ENCODE data around the gene TSG101. TPM values are rescaled to one million over a fixed set of nuclear protein-coding genes. Genes with fewer than 3 reads are reported as not detected.

TSG101 gene
- polyA plus RNA-seq, 4 donors, result 134 to 189 (median 148) TPM

Other genes with a start within 250 kb of the TSG101 start
- 10 to 100 TPM; 18.9 to 27.6 (median 24.4) TPM for gene HPS5, start 204.8 kb downstream of the TSG101 start, polyA plus RNA-seq (ENCODE audit: insufficient read length in 4 of 4)
- 10 to 100 TPM; 45.1 to 64.1 (median 58.0) TPM for gene GTF2H1, start 204.4 kb downstream of the TSG101 start, polyA plus RNA-seq (ENCODE audit: insufficient read length in 4 of 4)
- gene LDHA, start 132.4 kb downstream of the TSG101 start, polyA plus RNA-seq (ENCODE audit: insufficient read length in 4 of 4), result 100 to 1,000 TPM; 231 to 319 (median 268) TPM
- gene LDHC, start 114.6 kb downstream of the TSG101 start, polyA plus RNA-seq (ENCODE audit: insufficient read length in 4 of 4), result under 1 TPM in 3 of 4 donors, not detected in 1; 0.13 to 0.64 (median 0.34) TPM
- 1 to 10 TPM in 3 of 4 donors, under 1 TPM in 1; 0.69 to 1.7 (median 1.2) TPM for gene LDHAL6A, start 71.1 kb downstream of the TSG101 start, polyA plus RNA-seq (ENCODE audit: insufficient read length in 4 of 4)
- gene UEVLD, start 61.8 kb upstream of the TSG101 start, polyA plus RNA-seq (ENCODE audit: insufficient read length in 4 of 4), result 10 to 100 TPM; 18.0 to 23.9 (median 19.9) TPM
- gene MISFA, start 72.8 kb upstream of the TSG101 start, polyA plus RNA-seq (ENCODE audit: insufficient read length in 4 of 4), result 10 to 100 TPM in 2 of 4 donors, 1 to 10 TPM in 2; 4.2 to 16.1 (median 9.5) TPM
- 10 to 100 TPM; 22.7 to 29.7 (median 26.5) TPM for gene SPTY2D1, start 107.4 kb upstream of the TSG101 start, polyA plus RNA-seq (ENCODE audit: insufficient read length in 4 of 4)
- 1 to 10 TPM; 7.0 to 10.0 (median 8.2) TPM for gene TMEM86A, start 171.8 kb upstream of the TSG101 start, polyA plus RNA-seq (ENCODE audit: insufficient read length in 4 of 4)
- gene IGSF22, start 199.2 kb upstream of the TSG101 start, polyA plus RNA-seq (ENCODE audit: insufficient read length in 4 of 4), result 1 to 10 TPM; 1.7 to 3.4 (median 2.9) TPM